Astrocyte of the cerebellum (primary cell): ENCODE measurements around the gene AMPH.
A peak's percentile ranks its signal among the peaks of the same experiment; 100 is the strongest.
"Not testable (repeated sequence)": the region's sequence is repeated elsewhere in the genome, so short reads cannot be mapped to it uniquely, and the experiment has no call there.

Experiments
- DNase-seq: peaks from one replicate; pipeline ENCODE4 v3.0.0-alpha.2; 2011; ENCODE audit warnings: low read depth
- H3K4me3 ChIP-seq: 2 replicates; pipeline ENCODE4 v1.5.1; 2011; ENCODE audit warnings: mild to moderate bottlenecking, low read depth, low read length, moderate library complexity
- in situ Hi-C: cut with HindIII; loops from 2 replicates; pipeline ENCODE4 v1.10.0; 2017; ENCODE audit warnings: low sequenced_read_pairs
- TF ChIP-seq, protein P1 (sequence below): IDR thresholded peaks from 2 replicates; pipeline ENCODE4 v1.5.1; 2012; ENCODE audit warnings: low read length, low read depth, moderate library complexity, mild to moderate bottlenecking; ENCODE audit errors: missing control alignments

Gene AMPH

GRCh38 chr7:38360776-38361175, 270.4 kb downstream of the AMPH start:
- DNase-seq: no peak
- in situ Hi-C loops: no loop called here
- no peak overlapping the region for H3K4me3 ChIP-seq
- TF ChIP-seq, protein P1, sequence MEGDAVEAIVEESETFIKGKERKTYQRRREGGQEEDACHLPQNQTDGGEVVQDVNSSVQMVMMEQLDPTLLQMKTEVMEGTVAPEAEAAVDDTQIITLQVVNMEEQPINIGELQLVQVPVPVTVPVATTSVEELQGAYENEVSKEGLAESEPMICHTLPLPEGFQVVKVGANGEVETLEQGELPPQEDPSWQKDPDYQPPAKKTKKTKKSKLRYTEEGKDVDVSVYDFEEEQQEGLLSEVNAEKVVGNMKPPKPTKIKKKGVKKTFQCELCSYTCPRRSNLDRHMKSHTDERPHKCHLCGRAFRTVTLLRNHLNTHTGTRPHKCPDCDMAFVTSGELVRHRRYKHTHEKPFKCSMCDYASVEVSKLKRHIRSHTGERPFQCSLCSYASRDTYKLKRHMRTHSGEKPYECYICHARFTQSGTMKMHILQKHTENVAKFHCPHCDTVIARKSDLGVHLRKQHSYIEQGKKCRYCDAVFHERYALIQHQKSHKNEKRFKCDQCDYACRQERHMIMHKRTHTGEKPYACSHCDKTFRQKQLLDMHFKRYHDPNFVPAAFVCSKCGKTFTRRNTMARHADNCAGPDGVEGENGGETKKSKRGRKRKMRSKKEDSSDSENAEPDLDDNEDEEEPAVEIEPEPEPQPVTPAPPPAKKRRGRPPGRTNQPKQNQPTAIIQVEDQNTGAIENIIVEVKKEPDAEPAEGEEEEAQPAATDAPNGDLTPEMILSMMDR: no peak

DNA sequence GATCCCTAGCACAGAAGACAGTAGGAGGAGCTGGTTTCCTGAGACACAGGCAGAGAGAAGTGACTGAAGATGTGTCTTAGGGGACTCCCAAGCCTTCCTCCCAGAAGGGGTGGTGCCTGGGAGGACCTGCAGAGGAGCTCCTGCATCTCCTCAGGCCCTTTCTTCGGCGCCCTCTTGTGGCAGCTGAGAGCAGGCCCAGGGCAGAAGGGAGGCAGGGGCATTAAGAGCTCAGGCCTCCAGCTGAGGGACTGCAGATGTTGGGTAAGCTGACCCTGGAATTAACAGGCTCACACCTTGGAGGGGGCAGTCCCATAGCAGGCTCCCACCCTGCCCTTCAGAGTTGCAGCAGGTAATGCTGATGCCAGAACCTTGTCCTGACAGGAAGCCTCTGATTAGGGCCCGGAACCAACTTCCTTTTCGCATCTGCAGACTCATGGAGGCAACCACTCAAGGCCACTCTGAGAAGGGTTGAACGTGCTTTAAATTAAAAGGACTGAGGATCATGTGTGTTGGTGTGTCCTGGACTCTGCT, 272.0 kb downstream of the AMPH start:
- H3K4me3 ChIP-seq, DNase-seq, in situ Hi-C loops: not testable (repeated sequence)
- TF ChIP-seq, protein P1: peak; percentile 7

GRCh38 chr7:38358273-38358831, 272.8 kb downstream of the AMPH start:
- H3K4me3 ChIP-seq, in situ Hi-C loops, DNase-seq: not testable (repeated sequence)

DNA sequence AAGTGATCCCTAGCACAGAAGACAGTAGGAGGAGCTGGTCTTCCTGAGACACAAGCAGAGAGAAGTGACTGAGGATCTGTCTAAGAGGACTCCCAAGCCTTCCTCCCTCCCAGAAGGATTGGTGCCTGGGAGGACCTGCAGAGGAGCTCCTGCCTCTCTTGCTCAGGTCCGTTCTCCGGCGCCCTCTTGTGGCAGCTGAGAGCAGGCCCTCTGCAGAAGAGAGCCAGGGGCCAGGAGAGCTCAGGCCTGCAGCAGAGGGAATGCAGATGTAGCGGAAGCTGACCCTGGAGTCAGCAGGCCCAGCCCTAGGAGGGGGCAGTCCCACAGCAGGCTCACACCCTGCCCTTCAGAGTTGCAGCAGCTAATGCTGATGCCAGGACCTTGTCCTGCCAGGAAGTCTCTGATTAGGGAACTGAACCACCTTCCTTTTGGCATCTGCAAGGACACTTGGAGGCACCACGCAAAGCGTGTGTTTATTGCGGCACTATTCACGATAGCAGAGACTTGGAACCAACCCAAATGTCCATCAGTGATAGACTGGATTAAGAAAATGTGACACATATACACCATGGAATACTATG, 276.8 kb downstream of the AMPH start:
- TF ChIP-seq, protein P1: peak; percentile 57
- in situ Hi-C loops, H3K4me3 ChIP-seq, DNase-seq: not testable (repeated sequence)

- in situ Hi-C loops: not testable (repeated sequence)
Measured at GRCh38 chr7:38353431-38353881, 277.7 kb downstream of the AMPH start.

DNA sequence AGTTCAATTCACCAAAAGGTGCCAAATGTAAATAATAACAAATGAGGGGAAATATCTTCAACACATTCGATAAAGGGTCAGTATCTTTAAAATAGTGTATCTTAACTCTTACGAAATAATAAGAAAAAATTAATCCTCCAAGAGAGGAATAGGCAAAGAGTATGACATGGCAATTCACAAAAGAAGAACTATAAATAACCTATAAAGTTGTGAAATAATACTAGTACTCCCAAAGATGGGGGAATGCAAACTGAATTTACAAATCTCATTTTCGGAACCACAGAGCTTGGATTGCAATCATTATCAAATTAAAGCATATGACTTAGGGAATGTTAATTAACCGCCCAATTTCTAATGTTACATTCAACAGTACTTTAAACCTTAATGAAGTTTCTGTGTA, 279.6 kb downstream of the AMPH start:
- DNase-seq: no peak
- TF ChIP-seq, protein P1: no peak
- in situ Hi-C loops: no loop called here
- H3K4me3 ChIP-seq: no peak overlapping the region

More at GRCh38 chr7:38353431-38353881, 277.7 kb downstream of the AMPH start:
- DNase-seq, H3K4me3 ChIP-seq: not testable (repeated sequence)

- H3K4me3 ChIP-seq, in situ Hi-C loops, DNase-seq: not testable (repeated sequence)
Measured at GRCh38 chr7:38350777-38351176, 280.4 kb downstream of the AMPH start.

DNA sequence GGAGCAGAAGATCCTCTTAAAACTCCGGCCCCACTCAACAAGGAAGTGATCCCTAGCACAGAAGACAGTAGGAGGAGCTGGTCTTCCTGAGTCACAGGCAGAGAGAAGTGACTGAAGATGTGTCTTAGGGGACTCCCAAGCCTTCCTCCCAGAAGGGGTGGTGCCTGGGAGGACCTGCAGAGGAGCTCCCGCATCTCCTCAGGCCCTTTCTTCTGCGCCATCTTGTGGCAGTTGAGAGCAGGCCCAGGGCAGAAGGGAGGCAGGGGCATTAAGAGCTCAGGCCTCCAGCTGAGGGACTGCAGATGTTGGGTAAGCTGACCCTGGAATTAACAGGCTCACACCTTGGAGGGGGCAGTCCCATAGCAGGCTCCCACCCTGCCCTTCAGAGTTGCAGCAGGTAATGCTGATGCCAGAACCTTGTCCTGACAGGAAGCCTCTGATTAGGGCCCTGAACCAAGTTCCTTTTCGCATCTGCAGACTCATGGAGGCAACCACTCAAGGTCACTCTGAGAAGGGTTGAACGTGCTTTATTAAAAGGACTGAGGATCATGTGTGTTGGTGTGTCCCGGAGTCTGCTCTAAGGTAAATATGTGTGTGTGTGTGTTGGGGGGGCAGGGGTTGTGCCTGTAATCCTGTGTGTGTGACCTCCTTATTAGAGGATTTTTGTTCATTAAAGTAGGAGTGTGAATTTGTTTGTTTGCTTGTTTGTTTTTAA, 281.1 kb downstream of the AMPH start:
- H3K4me3 ChIP-seq, in situ Hi-C loops, DNase-seq: not testable (repeated sequence)

GRCh38 chr7:38349126-38349795, 281.9 kb downstream of the AMPH start:
- DNase-seq: not testable (repeated sequence)

More at GRCh38 chr7:38349126-38349795, 281.9 kb downstream of the AMPH start:
- in situ Hi-C loops, H3K4me3 ChIP-seq: not testable (repeated sequence)
